Psoas muscle (tissue), 8 donors: ENCODE measurements around the gene SNCA. TPM values are rescaled to one million over a fixed set of nuclear protein-coding genes. Genes with fewer than 3 reads are reported as not detected.

Experiments used
- ATAC-seq, 4 donors: fragments of 200-7000 bp; cut with Tn5 transposase; one replicate each; pipeline ENCODE4 v1.9.1; 2020; ENCODE audit warnings: moderate library complexity in 3 of 4, mild to moderate bottlenecking in 2 of 4
- DNase-seq, 2 donors: peaks; one replicate each; pipeline ENCODE4 v3.0.0-alpha.2; 2020
- H3K27ac ChIP-seq: fragments of 200-600 bp; one replicate; pipeline ENCODE4 v1.8.0; 2022
- H3K27me3 ChIP-seq, 3 donors: fragments of 200-600 bp in 1 of 3; one replicate each; pipeline versions ENCODE4 v1.6.1 to v1.8.0; 2013 to 2022; ENCODE audit warnings: low read length in 2 of 3, mild to moderate bottlenecking in 2 of 3, moderate library complexity in 1 of 3; ENCODE audit not compliant: insufficient read depth in 3 of 3
- H3K36me3 ChIP-seq, 2 donors: fragments of 200-600 bp in 1 of 2; one replicate each; pipeline versions ENCODE4 v1.6.1 to v1.8.0; 2013 to 2022; ENCODE audit warnings: low read depth in 1 of 2, mild to moderate bottlenecking in 1 of 2, moderate library complexity in 1 of 2; ENCODE audit not compliant: insufficient read depth in 1 of 2
- H3K4me1 ChIP-seq: fragments of 200-600 bp; one replicate; pipeline ENCODE4 v1.8.0; 2022
- H3K4me3 ChIP-seq: fragments of 200-600 bp; one replicate; pipeline ENCODE4 v1.8.0; 2022; ENCODE audit warnings: mild to moderate bottlenecking
- H3K9me3 ChIP-seq: fragments of 200-600 bp; one replicate; pipeline ENCODE4 v1.8.0; 2022
- WGBS, 3 donors: extraction: QIAGEN DNeasy Blood & Tissue Kit; methylation state at CpG; one replicate each; pipeline versions ENCODE4 v1.1.6 to v1.1.7; 2013; 5-methylcytosine and 5-hydroxymethylcytosine counted together
- intact Hi-C, 2 donors: fragments of 100-400 bp; cut with DNase I; formaldehyde crosslinking; loops; one replicate each; pipeline versions ENCODE4 v1.11.0 to v1.14.2; 2022
- polyA plus RNA-seq, 3 donors: library from polyadenylated mRNA; stranded (reverse); fragments of 200-250 nt; gene quantifications; one replicate each; pipeline ENCODE4 v1.2.3, GENCODE V29; 2013
- total RNA-seq, 4 donors: library from RNA; stranded (reverse); fragmentation: NEBNext Ultra II Directional in 2 of 4; extraction: Animal tissue kit (Norgen Biotek cat#: 25700) in 2 of 4; gene quantifications; one replicate each; pipeline versions ENCODE4 v1.2.1 to v1.2.4, GENCODE V29; 2021 to 2023
- TF ChIP-seq, protein P1 (sequence below): fragments of 200-600 bp; IDR thresholded peaks from one replicate; pipeline ENCODE4 v1.8.0; 2022; ENCODE audit warnings: antibody characterized with exemption
- donor health status: healthy with polysubstance abuse.
- donor health status: DM: no; HTN: no; CAD: no; lungs with moderate emphysema.
- donor health status: Bipolar disorder and iron deficiency.
- donor health status: healthy.
- donor health status: DM: yes; HTN: yes; CAD: no.
- donor health status: DM: no; HTN: no; CAD: no.
- donor health status: DM: no; HTN: no; CAD: no.
- donor health status: DM: yes; HTN: yes; CAD: no.

The SNCA gene
- total and polyA plus RNA-seq, 7 donors, result 0.27 to 4.6 (median 0.83) TPM

DNA sequence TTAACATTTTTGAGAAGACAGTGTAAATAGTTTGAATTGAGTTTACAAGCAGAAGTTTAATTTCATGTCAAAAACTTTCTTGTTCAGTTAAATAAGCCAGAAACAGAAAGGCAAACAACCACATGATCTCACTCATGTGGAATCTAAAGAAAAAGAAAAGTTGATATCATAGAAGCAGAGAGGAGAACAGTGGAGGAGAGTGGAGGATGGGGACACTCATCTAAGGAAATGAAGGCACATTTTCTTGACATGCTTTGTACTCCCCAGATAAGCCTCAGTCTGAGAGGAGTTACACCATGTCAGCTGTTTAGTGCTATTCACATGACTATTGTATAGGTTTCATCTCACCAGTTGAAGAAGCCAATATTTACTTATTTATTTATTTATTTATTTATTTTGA is 13.5 kb downstream of the SNCA start:
- no peaks in the 10 kb centered on the region for H3K27me3 ChIP-seq
- no peaks in the 10 kb centered on the region for H3K36me3 ChIP-seq
- H3K4me1 ChIP-seq, result no peaks in the 10 kb centered on the region
- H3K27ac ChIP-seq, result no peak overlapping the region
- no peak for ATAC-seq
- TF ChIP-seq, protein P1, sequence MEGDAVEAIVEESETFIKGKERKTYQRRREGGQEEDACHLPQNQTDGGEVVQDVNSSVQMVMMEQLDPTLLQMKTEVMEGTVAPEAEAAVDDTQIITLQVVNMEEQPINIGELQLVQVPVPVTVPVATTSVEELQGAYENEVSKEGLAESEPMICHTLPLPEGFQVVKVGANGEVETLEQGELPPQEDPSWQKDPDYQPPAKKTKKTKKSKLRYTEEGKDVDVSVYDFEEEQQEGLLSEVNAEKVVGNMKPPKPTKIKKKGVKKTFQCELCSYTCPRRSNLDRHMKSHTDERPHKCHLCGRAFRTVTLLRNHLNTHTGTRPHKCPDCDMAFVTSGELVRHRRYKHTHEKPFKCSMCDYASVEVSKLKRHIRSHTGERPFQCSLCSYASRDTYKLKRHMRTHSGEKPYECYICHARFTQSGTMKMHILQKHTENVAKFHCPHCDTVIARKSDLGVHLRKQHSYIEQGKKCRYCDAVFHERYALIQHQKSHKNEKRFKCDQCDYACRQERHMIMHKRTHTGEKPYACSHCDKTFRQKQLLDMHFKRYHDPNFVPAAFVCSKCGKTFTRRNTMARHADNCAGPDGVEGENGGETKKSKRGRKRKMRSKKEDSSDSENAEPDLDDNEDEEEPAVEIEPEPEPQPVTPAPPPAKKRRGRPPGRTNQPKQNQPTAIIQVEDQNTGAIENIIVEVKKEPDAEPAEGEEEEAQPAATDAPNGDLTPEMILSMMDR, result no peak
- DNase-seq, result no peak
- H3K4me3 ChIP-seq, result no peak overlapping the region
- intact Hi-C loops, result no loop called here
- no peaks in the 10 kb centered on the region for H3K9me3 ChIP-seq

DNA sequence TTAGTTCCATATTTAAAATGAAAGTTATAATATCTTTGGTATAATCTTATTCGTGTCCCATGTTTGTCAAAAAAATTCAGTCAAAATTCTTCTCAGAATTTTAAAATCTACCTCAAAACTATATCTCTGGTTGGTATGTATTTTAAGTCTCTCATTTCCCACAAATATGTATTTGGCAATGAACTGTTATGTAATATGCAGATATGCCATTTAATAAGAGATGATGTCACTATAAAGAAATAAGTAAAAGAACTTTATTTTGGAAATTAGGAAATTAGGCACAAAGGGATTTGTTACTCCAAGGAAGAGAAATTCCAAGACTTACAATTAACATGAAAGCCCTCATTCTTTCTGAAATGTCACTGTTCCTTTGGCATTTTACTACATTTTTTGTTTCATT is 15.3 kb downstream of the SNCA start:
- Histone ChIP-seq H3K27me3 (no peaks in the 10 kb centered on the region), H3K4me1 (no peaks in the 10 kb centered on the region), H3K4me3 (no peak overlapping the region), H3K9me3 (no peaks in the 10 kb centered on the region), H3K27ac (no peak overlapping the region), H3K36me3 (no peaks in the 10 kb centered on the region)
- DNase-seq, result no peak
- TF ChIP-seq, protein P1, result no peak
- intact Hi-C loops, result no loop called here
- WGBS, 3 donors, result 42 to 100% (median 94%) methylated on average over 1 of the region's 1 CpG
- ATAC-seq, result no peak

DNA sequence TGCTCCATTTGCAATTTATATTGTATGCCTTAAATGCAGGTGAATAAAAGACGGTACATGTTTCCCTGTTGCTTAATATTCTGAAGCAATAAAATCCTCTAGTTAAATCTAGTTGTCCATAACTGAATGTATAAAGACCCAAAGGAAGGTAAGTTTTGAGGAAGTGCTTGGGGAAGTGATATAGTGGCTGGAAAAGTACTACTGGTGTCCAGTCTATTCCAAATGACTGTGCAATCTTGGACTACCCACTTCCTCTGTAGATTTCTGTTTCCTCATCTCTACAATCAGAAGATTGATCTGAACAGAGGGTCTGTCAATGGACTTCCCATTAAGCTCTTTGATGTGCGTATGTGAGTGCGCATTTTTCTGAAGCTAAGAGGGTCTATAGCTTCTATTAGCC is 17.0 kb downstream of the SNCA start:
- H3K27me3 ChIP-seq, result no peaks in the 10 kb centered on the region
- TF ChIP-seq, protein P1, result no peak
- H3K4me1 ChIP-seq, result no peaks in the 10 kb centered on the region
- DNase-seq (no peak), ATAC-seq (no peak)
- WGBS, 3 donors, result 74 to 96% (median 95%) methylated on average over 3 of the region's 3 CpGs
- H3K27ac ChIP-seq, result no peak overlapping the region
- no peaks in the 10 kb centered on the region for H3K9me3 ChIP-seq
- H3K4me3 ChIP-seq, result no peak overlapping the region
- no peaks in the 10 kb centered on the region for H3K36me3 ChIP-seq
- intact Hi-C loops, result no loop called here

DNA sequence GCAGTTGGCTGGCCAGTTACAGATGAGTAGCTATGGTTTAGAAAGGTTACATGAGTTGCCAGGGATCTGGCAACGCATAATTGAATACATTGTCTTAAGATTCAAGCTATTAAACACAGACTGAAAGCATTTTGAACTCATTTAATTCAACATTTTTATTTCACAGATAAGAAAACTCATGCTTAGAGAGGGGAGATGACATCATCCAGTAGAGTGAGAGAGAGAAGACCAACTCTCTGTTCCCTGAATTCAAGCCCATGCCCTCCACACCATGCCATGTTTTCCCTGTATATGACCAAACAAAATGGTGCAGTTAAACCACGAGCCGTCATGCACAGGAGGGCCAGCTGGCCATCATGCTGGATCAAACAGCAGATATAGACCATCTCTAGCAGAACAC is 22.6 kb downstream of the SNCA start:
- no peak for DNase-seq
- WGBS, 3 donors, result 85 to 92% (median 91%) methylated on average over 3 of the region's 3 CpGs
- Histone ChIP-seq H3K36me3 (no peaks in the 10 kb centered on the region), H3K27me3 (no peaks in the 10 kb centered on the region), H3K4me3 (no peak overlapping the region), H3K27ac (no peak overlapping the region), H3K4me1 (no peaks in the 10 kb centered on the region), H3K9me3 (no peaks in the 10 kb centered on the region)
- TF ChIP-seq, protein P1, result no peak
- ATAC-seq, result no peak
- intact Hi-C loops, result no loop called here

DNA sequence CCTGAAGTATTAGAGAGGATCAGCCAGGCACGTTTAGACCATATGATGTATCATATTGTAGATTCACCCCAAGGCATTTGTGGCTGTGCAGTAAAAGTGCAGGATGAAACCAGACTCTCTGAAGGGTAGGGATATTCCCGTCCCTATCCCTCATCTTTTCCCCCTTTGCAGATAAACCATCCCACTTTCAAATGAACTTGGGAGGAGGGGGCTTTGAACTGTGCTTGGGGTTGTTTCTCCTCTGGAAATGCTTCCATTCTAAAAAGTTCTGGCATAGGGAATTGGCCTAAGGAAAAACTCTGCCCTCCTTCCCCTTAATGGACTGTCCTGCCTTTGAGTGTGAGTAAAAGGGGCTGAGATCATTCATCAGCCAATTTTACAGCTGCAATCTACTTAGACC is 23.8 kb downstream of the SNCA start:
- intact Hi-C loops, result no loop called here
- ATAC-seq, result no peak
- no peak for DNase-seq
- Histone ChIP-seq H3K36me3 (no peaks in the 10 kb centered on the region), H3K4me1 (no peaks in the 10 kb centered on the region), H3K27me3 (no peaks in the 10 kb centered on the region), H3K9me3 (no peaks in the 10 kb centered on the region), H3K27ac (no peak overlapping the region), H3K4me3 (no peak overlapping the region)
- 49 to 53% (median 52%) methylated on average over 2 of the region's 2 CpGs for WGBS, 3 donors
- TF ChIP-seq, protein P1, result no peak
